Posterior cingulate gyrus (tissue), 11 donors: ENCODE data around the gene CTCF.

Experiments used
- DNase-seq, 10 donors: peaks; one replicate each; pipeline versions ENCODE4 v3.0.0 to v3.0.0-alpha.2; 2020 to 2021; ENCODE audit warnings: mixed read lengths in 3 of 10
- intact Hi-C: fragments of 100-400 bp; cut with DNase I; formaldehyde crosslinking; loops from one replicate; pipeline ENCODE4 v1.15.1; 2023

CTCF gene

GRCh38 chr16:67685388-67686112 is 123.2 kb downstream of the CTCF start:
- intact Hi-C loops: no loop called here
- DNase-seq: peak in 3 of 10 donors; percentile 39 to 78 (median 57)
